HTR-8/SVneo (cell line): ENCODE measurements around the gene BMPER.

ENCODE experiments used
- DNase-seq: peaks from one replicate; pipeline ENCODE4 v3.0.0; 2011; ENCODE audit warnings: low spot score, mixed read lengths; ENCODE audit not compliant: insufficient read length
- FAIRE-seq: peaks from 2 replicates; lab custom pipeline; 2011; peaks lifted over from hg19 to GRCh38; lab: Jason Lieb, UNC

BMPER gene

DNA sequence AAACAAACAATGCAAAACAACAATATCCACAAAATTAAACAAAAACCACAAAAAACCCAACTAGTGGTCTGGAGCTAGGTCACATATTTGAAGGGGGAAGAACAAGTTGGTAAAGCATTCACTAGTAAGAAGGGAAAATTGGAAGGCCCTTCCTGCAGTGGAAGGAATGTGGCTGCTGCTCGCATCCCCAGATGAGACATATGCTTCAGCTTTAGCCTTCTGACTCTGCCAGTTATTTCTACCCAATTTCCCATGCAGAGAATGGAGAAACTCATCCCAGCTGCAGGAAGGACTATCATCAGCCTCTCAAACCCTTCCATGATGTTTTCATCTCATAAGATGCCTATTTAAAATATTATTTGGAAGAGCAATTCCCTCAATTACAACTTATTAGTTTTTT is 176.6 kb downstream of the BMPER start:
- no peak for FAIRE-seq

DNA sequence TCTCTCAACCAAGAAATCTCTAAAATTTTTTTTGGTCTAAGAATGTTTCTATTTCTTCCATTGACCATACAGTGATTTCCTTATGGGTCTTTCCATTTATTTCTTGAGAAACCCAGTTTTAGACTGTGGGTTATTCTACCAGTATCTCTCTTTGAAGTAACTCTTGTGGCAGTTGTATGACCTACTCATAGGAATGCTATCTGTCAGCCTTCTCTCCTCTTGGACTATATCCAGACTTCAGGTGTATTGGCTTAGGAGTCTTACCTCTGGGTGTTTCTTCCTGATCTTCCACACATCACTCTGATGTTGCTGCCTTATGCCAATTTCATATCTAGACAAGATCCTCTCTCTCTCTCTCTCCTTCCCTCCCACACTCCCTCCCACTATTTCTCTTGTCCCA is 178.1 kb downstream of the BMPER start:
- no peak for FAIRE-seq
- DNase-seq: no peak

More for the DNA sequence above, 176.6 kb downstream of the BMPER start:
- no peak for DNase-seq

DNA sequence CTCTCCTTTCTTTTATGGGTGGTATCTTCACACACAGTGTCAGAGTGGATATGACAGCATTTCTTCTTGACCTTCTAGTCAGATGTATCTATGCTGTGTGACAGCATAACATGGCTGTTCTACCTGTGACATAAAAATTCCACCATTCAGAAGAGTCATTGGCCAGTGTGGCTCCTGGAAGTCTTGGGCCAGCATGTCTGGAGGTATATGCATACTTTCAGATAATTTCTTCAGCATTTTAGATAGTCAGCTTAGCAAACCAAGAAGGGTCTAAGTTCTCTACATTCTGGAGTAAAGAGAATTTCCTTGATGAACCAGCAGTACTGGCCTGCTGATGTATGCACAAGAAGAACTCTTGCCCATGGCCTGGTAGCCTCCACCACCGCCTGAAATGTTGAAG is 179.3 kb downstream of the BMPER start:
- FAIRE-seq: no peak

GRCh38 chr7:34086064-34086463 is 180.7 kb downstream of the BMPER start:
- no peak for DNase-seq
- FAIRE-seq: no peak

More for the DNA sequence above, 179.3 kb downstream of the BMPER start:
- DNase-seq: no peak

GRCh38 chr7:34086981-34087380 is 181.6 kb downstream of the BMPER start:
- no peak for DNase-seq
- no peak for FAIRE-seq

GRCh38 chr7:34087892-34088891 is 182.9 kb downstream of the BMPER start:
- FAIRE-seq: no peak
- no peak for DNase-seq

DNA sequence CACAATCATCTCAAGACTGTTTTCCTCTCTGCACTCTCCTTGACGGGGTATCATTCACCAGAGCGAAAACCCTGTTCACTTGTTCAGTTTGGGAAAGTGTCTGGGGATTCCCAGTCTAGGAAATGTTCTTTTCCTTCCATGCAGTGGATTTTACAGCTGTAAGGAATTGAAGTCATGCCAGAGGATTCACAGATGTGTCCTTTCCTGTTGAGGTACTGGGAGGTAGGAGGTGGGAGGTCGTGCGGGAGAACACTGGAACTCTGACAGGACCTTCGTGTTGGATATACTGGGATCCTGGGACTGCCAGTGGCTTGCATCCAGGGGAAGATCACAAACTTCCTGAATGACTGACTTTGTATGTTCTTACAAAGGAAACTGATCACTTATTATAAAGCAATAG is 185.5 kb downstream of the BMPER start:
- DNase-seq: no peak
- FAIRE-seq: no peak

GRCh38 chr7:34091321-34091917 is 186.1 kb downstream of the BMPER start:
- FAIRE-seq (no peak), DNase-seq (no peak)

GRCh38 chr7:34093276-34093675 is 187.9 kb downstream of the BMPER start:
- no peak for DNase-seq
- FAIRE-seq: no peak

DNA sequence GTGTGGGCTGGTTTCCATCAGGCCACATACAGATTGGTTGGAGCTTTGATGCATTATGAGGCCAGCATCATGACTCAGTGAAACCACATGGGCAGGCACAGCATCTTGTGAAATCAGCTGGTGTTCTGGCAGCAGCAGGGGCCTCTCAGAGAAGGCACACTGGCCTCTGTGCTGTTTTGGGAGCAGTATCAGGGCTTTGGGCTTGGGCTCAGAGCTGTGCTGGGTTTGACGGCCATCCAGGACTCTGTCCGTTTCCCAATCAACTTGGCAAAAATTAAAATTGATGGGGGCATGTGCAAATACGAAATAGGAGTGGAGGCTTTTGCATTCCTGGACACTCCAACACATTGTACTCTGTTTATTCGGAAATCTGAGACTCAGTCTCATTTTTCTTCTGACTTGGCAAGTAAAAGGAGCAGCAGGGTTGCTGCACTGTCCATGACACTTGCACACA is 190.9 kb downstream of the BMPER start:
- FAIRE-seq: no peak

DNA sequence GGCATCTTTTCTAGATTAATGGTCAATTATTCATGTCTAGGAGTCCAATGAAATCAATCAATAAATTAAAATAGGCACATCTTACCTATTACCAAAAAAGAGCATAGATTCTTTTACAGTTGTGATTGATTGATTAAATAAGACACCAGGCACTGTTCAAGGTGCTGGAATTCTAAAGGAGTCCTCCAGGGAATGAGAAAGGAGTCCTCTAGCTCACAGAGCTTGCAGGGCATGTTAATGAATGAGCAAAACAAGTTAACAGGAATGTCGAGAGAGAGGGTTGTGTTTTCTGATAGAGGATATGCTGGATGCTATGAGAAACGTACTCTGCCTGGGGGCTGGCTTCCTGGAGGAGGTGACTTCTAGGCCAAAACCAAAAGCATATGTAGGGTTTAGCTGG is 191.4 kb downstream of the BMPER start:
- FAIRE-seq (no peak), DNase-seq (no peak)

More for the DNA sequence above, 190.9 kb downstream of the BMPER start:
- peak; percentile 47 for DNase-seq

DNA sequence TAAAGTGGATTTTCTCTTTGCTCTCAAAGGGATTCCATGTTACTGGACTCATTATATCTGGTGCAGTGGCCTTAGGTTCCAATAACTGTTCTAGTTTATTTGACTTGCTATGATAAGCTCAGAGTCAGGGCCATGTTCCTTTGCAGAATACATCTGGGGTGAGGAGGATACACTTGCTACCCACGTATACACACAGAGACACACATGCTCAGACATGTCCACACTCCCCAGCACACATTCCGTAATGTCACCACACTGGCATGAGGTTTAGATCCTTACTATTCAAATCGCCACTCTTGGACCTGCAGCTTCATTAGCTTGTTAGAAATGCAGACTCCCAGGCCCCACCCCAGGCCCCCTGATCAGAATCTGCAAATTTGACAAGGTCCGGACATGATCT is 195.3 kb downstream of the BMPER start:
- FAIRE-seq (no peak), DNase-seq (no peak)

DNA sequence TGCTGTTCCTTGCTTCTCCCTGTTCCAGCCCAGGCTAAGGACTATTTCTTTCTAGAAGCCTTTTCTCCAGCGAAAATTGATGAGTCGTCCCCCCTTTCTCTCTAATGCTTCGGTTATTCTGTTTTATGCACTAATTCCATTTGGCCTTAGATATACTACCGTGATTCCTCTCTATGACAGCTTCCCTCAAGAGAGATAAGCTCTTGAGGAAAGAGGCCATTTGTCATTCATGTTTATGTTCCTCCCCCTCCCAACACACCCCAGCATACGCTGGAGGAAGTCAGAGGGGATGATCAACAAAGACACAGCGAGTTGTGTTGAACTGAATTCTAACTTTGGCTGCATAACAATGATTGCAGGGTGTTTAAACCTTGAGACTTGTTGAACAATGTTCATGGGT is 198.8 kb downstream of the BMPER start:
- FAIRE-seq (no peak), DNase-seq (no peak)

DNA sequence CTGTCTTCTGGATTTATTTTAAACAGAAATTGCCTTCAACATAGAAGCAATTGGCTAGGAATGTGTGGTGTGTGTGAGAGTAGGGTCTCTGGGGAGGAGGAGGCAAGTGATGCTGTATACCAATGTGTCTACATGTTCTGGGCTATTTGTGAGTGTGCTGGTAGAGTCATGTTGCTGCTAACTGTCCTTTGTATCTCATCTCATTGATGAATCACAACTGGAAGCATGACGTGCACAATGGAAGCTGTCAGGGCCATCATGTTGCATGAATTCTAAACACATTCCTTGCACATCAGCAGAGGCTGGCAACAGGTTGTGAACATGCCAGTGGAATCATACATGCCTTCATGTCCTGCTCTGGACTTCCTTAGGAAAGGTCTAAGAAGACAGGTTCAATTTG is 199.7 kb downstream of the BMPER start:
- DNase-seq (no peak), FAIRE-seq (no peak)

GRCh38 chr7:34107276-34107675 is 201.9 kb downstream of the BMPER start:
- no peak for DNase-seq
- FAIRE-seq: no peak

GRCh38 chr7:34108165-34108564 is 202.8 kb downstream of the BMPER start:
- DNase-seq (no peak), FAIRE-seq (no peak)

DNA sequence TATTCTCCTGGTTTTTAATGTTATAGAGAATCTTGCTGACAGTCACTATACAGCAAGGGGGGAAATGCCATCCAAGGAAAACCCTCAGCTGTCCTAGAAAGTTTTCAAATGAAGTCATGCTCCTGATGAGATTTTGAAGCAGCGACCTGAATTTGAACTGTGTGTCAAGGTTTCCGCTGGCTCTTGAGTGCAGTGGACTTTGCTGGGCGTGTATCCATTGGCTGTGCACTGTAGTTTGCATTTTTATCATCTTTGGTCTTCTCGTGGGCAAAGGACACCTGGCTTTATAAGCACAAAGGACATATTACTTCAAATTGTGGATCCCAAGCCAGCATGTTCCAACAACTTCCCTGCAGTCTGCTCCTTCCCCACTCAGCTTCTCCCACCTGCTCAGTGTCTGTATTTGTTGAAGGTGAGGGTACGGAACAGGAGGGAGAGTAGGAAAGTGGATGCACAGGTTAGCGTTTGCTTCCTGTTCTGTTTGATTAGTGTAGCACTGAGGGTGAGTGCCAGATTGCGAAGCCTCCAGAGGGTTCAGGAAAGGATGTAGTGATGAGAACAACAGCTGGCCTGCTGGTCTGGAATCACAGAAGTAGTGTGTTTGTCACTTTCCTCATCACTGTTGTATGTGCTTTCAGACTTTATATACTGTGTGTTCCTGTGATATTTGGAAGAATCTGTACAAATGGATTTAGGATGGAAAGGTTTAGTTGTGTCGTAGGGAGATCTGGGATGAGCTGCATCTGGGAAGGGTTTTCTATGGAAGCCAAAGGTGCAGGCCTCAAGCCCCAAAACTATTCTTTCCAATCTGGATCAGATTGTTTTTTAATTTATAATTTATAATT is 204.8 kb downstream of the BMPER start:
- DNase-seq (no peak), FAIRE-seq (no peak)

GRCh38 chr7:34111031-34111430 is 205.7 kb downstream of the BMPER start:
- FAIRE-seq (no peak), DNase-seq (no peak)

DNA sequence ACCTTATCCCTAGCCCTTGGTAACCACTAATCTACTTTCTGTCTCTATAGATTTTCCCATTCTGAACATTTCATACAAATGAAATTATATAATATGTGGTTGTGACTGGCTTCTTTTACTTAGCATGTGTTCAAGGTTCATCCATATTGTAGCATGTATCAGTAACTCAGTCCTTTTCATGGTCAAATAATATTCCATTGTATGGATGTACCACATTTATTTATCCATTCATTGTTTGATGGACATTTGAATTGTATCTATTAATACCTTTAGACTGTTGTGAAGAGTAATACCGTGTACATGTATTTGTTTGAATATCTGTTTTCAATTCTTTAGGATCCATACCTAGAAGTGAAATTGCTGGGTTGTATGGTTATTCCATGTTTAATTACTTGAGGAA is 210.2 kb downstream of the BMPER start:
- no peak for FAIRE-seq
- no peak for DNase-seq

GRCh38 chr7:34117573-34117972 is 212.2 kb downstream of the BMPER start:
- DNase-seq (no peak), FAIRE-seq (no peak)
